ENCODE results near the gene FLVCR2.
"Not testable (repeated sequence)": the region's sequence is repeated elsewhere in the genome, so short reads cannot be mapped to it uniquely, and the experiment has no call there.

FLVCR2 gene

GRCh38 chr14:75597149-75597548, 18.7 kb downstream of the FLVCR2 start:
- no peak for DNase-seq

GRCh38 chr14:75600100-75600499, 21.7 kb downstream of the FLVCR2 start:
- not testable (repeated sequence) for DNase-seq

- not testable (repeated sequence) for DNase-seq
Observed at GRCh38 chr14:75601061-75601460, 22.6 kb downstream of the FLVCR2 start.

- DNase-seq: no peak
Observed at GRCh38 chr14:75602503-75602902, 24.1 kb downstream of the FLVCR2 start.

DNA sequence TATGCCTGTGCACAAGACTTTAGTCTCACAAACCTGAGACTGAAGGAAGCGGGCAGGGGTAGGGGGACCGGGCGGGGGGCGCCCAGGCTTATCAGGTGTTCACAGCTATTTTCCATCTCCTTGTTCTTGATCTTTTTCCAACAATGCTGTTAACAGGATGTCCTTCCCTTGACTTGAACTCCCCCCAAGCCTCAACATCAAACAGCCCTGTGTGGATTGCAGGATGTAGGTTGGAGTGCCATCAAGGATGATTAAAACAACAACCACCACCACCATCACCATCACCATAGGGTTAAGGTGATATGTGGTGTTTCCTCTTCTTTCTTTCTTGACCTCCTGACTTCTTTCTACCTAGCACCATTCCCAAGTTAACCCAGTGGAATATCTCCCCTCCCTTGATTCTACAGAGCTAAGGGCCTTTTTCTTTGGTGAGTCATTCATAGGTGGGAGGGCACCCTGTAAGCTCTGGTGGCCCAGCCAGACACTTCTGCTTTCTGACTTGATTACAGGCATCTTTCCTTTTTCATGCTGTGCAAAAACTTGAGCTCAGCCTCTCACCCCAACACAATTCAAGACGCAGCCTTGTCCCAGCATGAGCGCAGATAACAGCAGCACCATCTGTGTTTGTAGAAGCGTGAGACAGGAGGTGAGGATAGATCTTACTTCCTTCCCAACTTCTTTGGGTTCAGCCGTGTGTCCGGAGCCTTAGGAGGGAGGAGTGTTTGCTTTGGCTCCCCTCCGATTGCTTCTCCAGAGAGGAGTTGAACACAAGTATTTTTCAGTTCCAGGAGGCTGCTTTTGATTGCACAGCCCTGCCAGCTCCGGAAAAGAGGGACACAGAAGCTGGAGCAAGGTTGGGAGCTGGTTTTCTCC, 26.8 kb downstream of the FLVCR2 start:
- no peak for DNase-seq

DNA sequence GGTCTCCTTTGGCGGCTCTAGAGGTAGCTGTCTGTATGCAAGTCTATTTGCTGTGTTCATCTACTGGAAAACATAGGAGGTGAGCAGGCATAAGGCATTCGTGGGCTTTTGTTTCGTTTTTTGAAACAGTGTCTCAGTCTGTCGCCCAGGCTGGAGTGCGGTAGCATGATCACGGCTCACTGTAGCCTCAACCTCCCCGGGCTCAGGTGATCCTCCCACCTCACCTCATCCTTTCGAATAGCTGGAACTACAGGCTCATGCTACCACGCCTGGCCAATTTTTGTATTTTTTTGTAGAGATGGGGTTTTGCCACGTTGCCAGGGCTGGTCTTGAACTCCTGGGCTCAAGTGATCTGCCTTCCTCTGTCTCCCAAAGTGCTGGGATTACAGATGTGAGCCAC, 27.5 kb downstream of the FLVCR2 start:
- DNase-seq: no peak

DNA sequence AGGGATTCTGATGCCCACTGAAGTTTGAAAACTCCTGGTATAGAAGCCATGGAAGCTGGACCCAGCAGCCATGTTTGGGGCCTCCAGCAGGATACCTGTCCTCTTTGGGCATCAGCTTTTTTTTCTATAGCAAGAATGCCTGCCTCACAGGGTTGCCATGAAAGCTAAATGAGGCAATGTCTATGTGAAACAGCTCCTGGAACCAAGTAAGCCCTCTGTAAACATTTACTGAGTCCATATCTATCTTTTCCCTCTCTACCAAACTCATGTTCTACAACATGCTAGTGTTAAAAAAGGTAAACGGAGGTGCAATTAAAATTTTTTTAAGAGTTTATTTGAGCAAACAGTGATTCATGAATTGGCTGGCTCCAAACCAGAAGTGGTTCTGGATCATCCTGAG, 28.6 kb downstream of the FLVCR2 start:
- DNase-seq: no peak

GRCh38 chr14:75607842-75608640, 29.6 kb downstream of the FLVCR2 start:
- no peak for DNase-seq

DNA sequence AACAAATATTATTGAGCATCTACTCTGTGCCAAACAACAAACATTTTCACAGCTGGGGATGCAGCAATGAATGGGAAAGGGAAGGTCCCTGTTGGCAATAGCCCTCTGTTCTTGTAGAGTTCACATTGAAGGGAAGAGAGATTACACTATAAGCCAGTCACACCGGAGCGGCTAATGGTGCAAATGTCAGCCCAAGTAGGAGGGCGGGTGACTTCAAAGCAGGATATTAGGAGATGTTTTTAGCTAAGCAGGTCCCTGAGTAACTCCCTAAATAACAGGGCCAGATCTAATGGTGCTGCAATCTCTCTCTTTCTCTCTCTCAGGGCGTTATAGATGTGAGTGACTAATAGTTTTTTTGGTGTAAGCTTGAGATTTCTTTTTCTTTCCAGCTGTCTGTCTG, 30.7 kb downstream of the FLVCR2 start:
- DNase-seq: no peak

- no peak for DNase-seq
Observed at GRCh38 chr14:75609606-75610475, 31.4 kb downstream of the FLVCR2 start.

GRCh38 chr14:75610834-75611233, 32.4 kb downstream of the FLVCR2 start:
- DNase-seq: no peak

DNA sequence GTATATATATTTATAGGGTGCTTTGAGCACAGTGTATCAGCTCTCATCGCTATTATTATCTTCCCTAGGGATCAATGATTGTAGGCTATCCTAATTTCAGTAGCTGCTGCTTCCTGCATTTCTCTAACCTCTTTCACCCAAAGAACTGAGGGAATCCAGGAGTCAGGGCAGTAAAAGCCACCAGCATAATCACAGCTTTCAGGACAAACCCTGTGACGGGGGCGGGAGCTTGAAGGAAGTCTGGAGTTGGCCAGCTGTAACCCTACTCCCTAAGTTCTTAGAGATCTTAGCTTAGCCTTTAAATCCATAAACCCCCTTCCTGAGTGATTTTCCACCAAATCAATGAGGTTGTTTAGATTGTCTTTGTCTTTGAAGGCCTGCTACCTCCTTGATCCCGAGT, 33.7 kb downstream of the FLVCR2 start:
- DNase-seq: no peak

GRCh38 chr14:75614179-75614578, 35.8 kb downstream of the FLVCR2 start:
- DNase-seq: no peak

DNA sequence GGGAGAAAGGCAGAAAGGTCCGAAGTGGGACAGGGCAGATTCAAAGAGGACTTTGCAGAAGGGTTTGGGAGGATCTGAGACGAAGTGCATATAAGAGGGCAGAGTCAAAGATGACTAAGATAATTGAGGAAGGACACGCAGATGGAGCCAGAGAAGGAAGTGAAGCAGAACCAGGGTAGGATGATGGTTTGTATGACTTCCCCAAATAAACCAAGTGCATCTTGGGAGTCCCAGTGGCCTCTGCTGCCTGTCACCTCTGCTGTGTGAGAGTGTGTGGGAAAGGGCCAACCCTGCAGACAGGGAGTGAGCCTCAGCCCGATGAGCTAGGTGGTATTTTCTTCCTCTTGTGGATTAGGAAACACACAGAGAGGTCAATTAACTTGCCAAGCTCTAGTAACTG, 36.8 kb downstream of the FLVCR2 start:
- no peak for DNase-seq

DNA sequence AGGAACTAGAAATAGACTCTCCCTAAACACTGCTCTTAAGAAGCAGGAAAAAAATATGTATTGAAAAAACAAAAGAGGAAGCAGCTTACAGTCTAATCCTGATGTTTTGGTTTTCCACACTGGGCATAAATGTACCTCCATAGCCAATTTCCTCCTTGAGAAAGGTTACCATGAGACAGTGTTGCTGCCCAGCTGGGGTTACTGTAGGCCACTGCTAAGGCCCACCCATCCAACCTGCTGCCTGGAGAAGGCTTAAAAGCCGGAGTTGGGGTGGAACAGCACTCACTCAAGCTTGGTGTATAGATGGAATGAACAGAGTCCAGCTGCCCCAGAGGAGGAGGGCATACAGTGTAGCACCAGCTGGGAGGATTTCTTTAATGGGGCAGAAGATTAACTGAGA, 41.1 kb downstream of the FLVCR2 start:
- no peak for DNase-seq

- DNase-seq: no peak
Observed at GRCh38 chr14:75625034-75625433, 46.6 kb downstream of the FLVCR2 start.

GRCh38 chr14:75626396-75626795, 48.0 kb downstream of the FLVCR2 start:
- DNase-seq: no peak

GRCh38 chr14:75626863-75627262, 48.4 kb downstream of the FLVCR2 start:
- DNase-seq: no peak

- no peak for DNase-seq
Observed at GRCh38 chr14:75627406-75627805, 49.0 kb downstream of the FLVCR2 start.

DNA sequence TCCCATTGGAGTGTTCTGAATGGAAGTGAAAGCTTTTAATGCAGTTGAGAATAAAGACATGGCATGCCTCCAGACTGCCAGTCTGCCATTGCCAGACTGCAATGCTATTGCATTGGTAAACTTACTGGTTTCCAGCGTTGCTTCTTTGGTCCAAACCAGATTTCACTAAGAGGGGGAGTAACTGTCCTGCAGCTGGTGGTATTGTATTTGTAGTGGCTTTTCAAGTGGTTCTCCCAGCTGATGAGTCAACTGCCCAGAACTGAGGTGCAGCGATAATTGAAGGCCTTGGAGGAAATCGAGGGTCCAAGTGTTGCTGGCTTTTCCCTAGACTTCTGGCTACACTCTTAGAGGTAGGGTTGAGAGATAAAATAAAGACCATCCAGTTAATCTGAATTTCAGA, 50.4 kb downstream of the FLVCR2 start:
- DNase-seq: no peak

GRCh38 chr14:75630695-75631452, 52.5 kb downstream of the FLVCR2 start:
- no peak for DNase-seq

DNA sequence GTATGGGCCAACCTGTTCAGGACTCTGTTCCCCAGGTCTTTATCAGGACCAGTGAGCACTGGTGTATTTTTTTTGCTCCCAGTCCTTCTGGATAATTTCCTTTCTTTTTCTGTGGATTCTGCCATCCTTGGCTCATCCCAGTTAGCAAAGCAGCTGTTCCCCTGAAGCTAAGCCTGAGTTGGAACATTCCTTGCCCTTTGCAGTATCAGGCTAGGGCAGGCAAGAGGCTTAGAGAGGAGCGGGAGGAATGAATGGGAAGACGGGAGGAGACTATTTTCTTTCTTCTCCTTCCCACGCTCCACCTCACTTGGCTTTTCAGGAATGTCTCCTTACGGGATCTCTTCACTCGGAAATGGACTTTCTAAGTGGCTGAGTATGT, 53.0 kb downstream of the FLVCR2 start:
- no peak for DNase-seq

All from activated CD4-positive, alpha-beta T cell treated with anti-CD3 and anti-CD28 coated beads, Interleukin-2, amount 50 U/mL, for 16 hours (primary cell).